GM12878 (cell line): ENCODE data around the gene ALPP. TPM values are rescaled to one million over a fixed set of nuclear protein-coding genes. Genes with fewer than 3 reads are reported as not detected.

Experiments used
- ATAC-seq: fragments of 200-7000 bp; cut with Tn5 transposase; 3 replicates; pipeline ENCODE4 v1.9.1; 2020; ENCODE audit warnings: mild to moderate bottlenecking, moderate library complexity
- BruUV-seq: library from RNA; stranded (reverse); fragments of 400-500 nt; replicated peaks from 2 replicates; lab custom pipeline; 2021; lab: Mats Ljungman, UMichigan
- CTCF ChIA-PET: fragments of 300-600 bp; sonication (Branson Sonifier 250); formaldehyde crosslinking; extraction: SDS; loops from one replicate; lab custom pipeline; 2021; ENCODE audit warnings: inconsistent platforms; lab: Yijun Ruan, JAX
- POLR2A ChIA-PET: fragments of 350-600 bp; formaldehyde crosslinking; extraction: SDS; loops from one replicate; lab custom pipeline; 2021; ENCODE audit warnings: inconsistent platforms; lab: Charles Lee
- RAD21 ChIA-PET: fragments of 300-600 bp; sonication (Branson Sonifier 250); formaldehyde crosslinking; loops from one replicate; lab custom pipeline; 2023; ENCODE audit warnings: antibody characterized with exemption; ENCODE audit not compliant: unreplicated experiment; lab: Charles Lee
- SMC1A ChIA-PET: fragments of 300-600 bp; sonication (Branson Sonifier 250); formaldehyde crosslinking; loops from one replicate; lab custom pipeline; 2023; ENCODE audit not compliant: unreplicated experiment, uncharacterized antibody; lab: Charles Lee
- DNase-seq: peaks from one replicate; pipeline ENCODE4 v3.0.0-alpha.2; 2011; ENCODE audit warnings: low read depth, low spot score
- FAIRE-seq: peaks from 3 replicates; lab custom pipeline; 2011; peaks lifted over from hg19 to GRCh38; lab: Jason Lieb, UNC
- H2AFZ ChIP-seq: 2 replicates; pipeline ENCODE4 v1.6.0; 2011; ENCODE audit warnings: low read depth, low read length, control low read depth; ENCODE audit not compliant: control insufficient read depth
- H3K27ac ChIP-seq: 2 replicates; pipeline ENCODE4 v1.5.1; 2011; ENCODE audit warnings: control low read depth; ENCODE audit not compliant: control insufficient read depth, insufficient read depth
- H3K27me3 ChIP-seq, 2 experiments: replicated peaks in 1 of 2; 2 replicates each; pipeline versions ENCODE4 v1.6.0 to v1.6.1; 2011; ENCODE audit warnings: low read length in 1 of 2; ENCODE audit not compliant: control insufficient read depth in 2 of 2, insufficient read depth in 2 of 2
- H3K36me3 ChIP-seq, 2 experiments: 2 replicates each; pipeline ENCODE4 v1.5.1; 2011; ENCODE audit warnings: low read length in 1 of 2; ENCODE audit not compliant: control insufficient read depth in 2 of 2, insufficient read depth in 2 of 2
- H3K4me1 ChIP-seq: 2 replicates; pipeline ENCODE4 v1.6.1; 2011; ENCODE audit warnings: mild to moderate bottlenecking, low read length, moderate library complexity, mixed read lengths; ENCODE audit not compliant: control insufficient read depth, insufficient read depth
- H3K4me2 ChIP-seq: 2 replicates; pipeline ENCODE4 v1.6.0; 2011; ENCODE audit warnings: control low read depth; ENCODE audit not compliant: control insufficient read depth, insufficient read depth
- H3K4me3 ChIP-seq: fragments of 200-600 bp; sonication (generic); 2 replicates; pipeline ENCODE4 v1.5.1; 2016
- H3K79me2 ChIP-seq: 2 replicates; pipeline ENCODE4 v1.6.0; 2011; ENCODE audit warnings: low read length; ENCODE audit not compliant: control insufficient read depth, insufficient read depth
- H3K9ac ChIP-seq: 2 replicates; pipeline ENCODE4 v1.8.0; 2011; ENCODE audit warnings: low read length, control low read depth, mixed read lengths; ENCODE audit not compliant: control insufficient read depth, insufficient read depth
- H3K9me3 ChIP-seq: replicated peaks from 3 replicates; pipeline ENCODE4 v1.5.1; 2011; ENCODE audit warnings: mild to moderate bottlenecking, low read length; ENCODE audit not compliant: control insufficient read depth, insufficient read depth
- H4K20me1 ChIP-seq: 2 replicates; pipeline ENCODE4 v1.6.0; 2011; ENCODE audit not compliant: control insufficient read depth, insufficient read depth
- NFYB ChIP-seq: IDR thresholded peaks from 2 replicates; pipeline ENCODE4 v1.6.1; 2011; ENCODE audit warnings: low read depth, mild to moderate bottlenecking, low read length, improper control_type of control experiment, moderate library complexity; ENCODE audit not compliant: insufficient read depth
- ZNF687 ChIP-seq: fragments of 450-650 bp; IDR thresholded peaks from 2 replicates; pipeline ENCODE4 v1.6.1; 2017; ENCODE audit warnings: mild to moderate bottlenecking, moderate library complexity
- WGBS: methylation state at CpG from one replicate; pipeline ENCODE4 v1.1.6; 2016; ENCODE audit warnings: low lambda C conversion rate; ENCODE audit not compliant: insufficient replicate concordance, insufficient coverage; ENCODE audit errors: missing lambda C conversion rate; 5-methylcytosine and 5-hydroxymethylcytosine counted together
- in situ Hi-C: fragments of 300-500 bp; cut with MboI; formaldehyde crosslinking; loops from 9 replicates; pipeline ENCODE4 v1.14.3; 2018; ENCODE audit warnings: mixed read lengths
- intact Hi-C: fragments of 100-400 bp; cut with micrococcal nuclease; formaldehyde crosslinking; loops from one replicate; pipeline ENCODE4 v1.14.2; 2022; ENCODE audit not compliant: unreplicated experiment
- polyA plus RNA-seq, 11 experiments: library from polyadenylated mRNA; depleted of rRNA in 4 of 11; unstranded in 6 of 11; stranded (reverse) in 5 of 11; fragments of >200 nt; fragmentation: Nextera tagmentation in 4 of 11; fragmentation: Illumina TruSeq in 1 of 11; extraction: Ambion mirVana in 4 of 11; extraction: Trizol in 1 of 11; gene quantifications; 1 replicate in 1 of 11; 2 replicates in 10 of 11; pipeline versions ENCODE4 v1.2.1 to v1.2.3, GENCODE V29; 2011 to 2016; ENCODE audit warnings: inconsistent platforms in 2 of 11, missing spikeins in 2 of 11, low read depth in 1 of 11
- total RNA-seq, 4 experiments: library from RNA; depleted of rRNA in 3 of 4; stranded (reverse); fragments of >200 nt in 3 of 4; fragmentation: Illumina TruSeq in 1 of 4; extraction: Trizol in 1 of 4; gene quantifications; 2 replicates each; pipeline versions ENCODE4 v1.2.1 to v1.2.3, GENCODE V29; 2013 to 2021

The ALPP gene
- total and polyA plus RNA-seq, 10 of the 15 experiments (the other 5 are each of a cell fraction or from before 2014, with no cell fraction given) = 0.21 TPM; not detected in 9

GRCh38 chr2:232387451-232388171, 9.1 kb downstream of the ALPP start:
- Histone ChIP-seq H2AFZ (no peak overlapping the region), H4K20me1 (no peaks in the 10 kb centered on the region), H3K9me3 (no peaks in the 10 kb centered on the region), H3K4me2 (no peak overlapping the region), H3K36me3 (no peaks in the 10 kb centered on the region), H3K79me2 (no peaks in the 10 kb centered on the region), H3K4me3 (no peak overlapping the region), H3K9ac (no peak overlapping the region), H3K27ac (no peak overlapping the region), H3K27me3 (peaks cover 0 to 7% of the 10 kb centered on the region in 2 experiments; a peak in 2 of 4 replicates), H3K4me1 (no peaks in the 10 kb centered on the region)
- FAIRE-seq = no peak
- no peak for ATAC-seq
- DNase-seq = no peak
- 79% methylated on average over 38 of the region's 50 CpGs for WGBS
- in situ Hi-C loops (no loop called here), intact Hi-C loops (no loop called here)
- ChIA-PET SMC1A (no interaction called here), RAD21 (no interaction called here), POLR2A (no interaction called here), CTCF (no interaction called here)
- BruUV-seq = no TSS peak
- TF ChIP-seq ZNF687 (no peak), NFYB (no peak)
